Progenitor cell of endocrine pancreas (in vitro differentiated cells): ENCODE data around the gene HOXB6. TPM values are rescaled to one million over a fixed set of nuclear protein-coding genes. Genes with fewer than 3 reads are reported as not detected.

Experiments
- DNase-seq: peaks from one replicate; pipeline ENCODE4 v3.0.0; 2021; ENCODE audit warnings: low spot score; ENCODE audit not compliant: unreplicated experiment
- H3K27ac Mint-ChIP-seq: 2 replicates; pipeline ENCODE4 v1.8.0; 2021; ENCODE audit warnings: mild to moderate bottlenecking, moderate library complexity, mixed read lengths
- H3K27me3 Mint-ChIP-seq: 2 replicates; pipeline ENCODE4 v1.8.0; 2021; ENCODE audit warnings: mixed read lengths
- H3K36me3 Mint-ChIP-seq: 2 replicates; pipeline ENCODE4 v1.8.0; 2022; ENCODE audit warnings: mixed read lengths; ENCODE audit not compliant: insufficient read depth
- H3K4me1 Mint-ChIP-seq: 2 replicates; pipeline ENCODE4 v1.8.0; 2021; ENCODE audit warnings: low read depth, mixed read lengths
- H3K4me3 Mint-ChIP-seq: 2 replicates; pipeline ENCODE4 v1.8.0; 2021; ENCODE audit warnings: low read depth, mild to moderate bottlenecking, moderate library complexity, mixed read lengths
- H3K9me3 Mint-ChIP-seq: 2 replicates; pipeline ENCODE4 v1.8.0; 2021; ENCODE audit warnings: low read depth, mixed read lengths
- CTCF ChIP-seq: fragments of 200-600 bp; sonication (generic); IDR thresholded peaks from one replicate; pipeline ENCODE4 v1.5.0; 2021; ENCODE audit warnings: antibody characterized with exemption, mild to moderate bottlenecking; ENCODE audit not compliant: unreplicated experiment
- total RNA-seq: library from RNA; stranded (reverse); gene quantifications from 2 replicates; pipeline ENCODE4 v1.2.1, GENCODE V29; 2021

Gene HOXB6
- total RNA-seq, 1 donor from 2014 or later, result 0.96 TPM

GRCh38 chr17:48549281-48549630, 55.5 kb downstream of the HOXB6 start:
- Mint-ChIP-seq H3K27me3 (peaks cover 90% of the 10 kb centered on the region), H3K36me3 (peaks cover 10% of the 10 kb centered on the region), H3K27ac (peak overlapping the region; percentile 47), H3K9me3 (no peaks in the 10 kb centered on the region), H3K4me1 (peaks cover 40% of the 10 kb centered on the region), H3K4me3 (no peak overlapping the region)
- no peak for TF ChIP-seq CTCF
- DNase-seq, result no peak

- no peak overlapping the region for H3K27ac Mint-ChIP-seq
- H3K9me3 Mint-ChIP-seq, result no peaks in the 10 kb centered on the region
- no peak for TF ChIP-seq CTCF
- H3K36me3 Mint-ChIP-seq, result peaks cover 10% of the 10 kb centered on the region
- DNase-seq, result no peak
- no peak overlapping the region for H3K4me3 Mint-ChIP-seq
- H3K4me1 Mint-ChIP-seq, result peaks cover 39% of the 10 kb centered on the region
- H3K27me3 Mint-ChIP-seq, result peaks cover 89% of the 10 kb centered on the region
These were observed 56.1 kb downstream of the HOXB6 start for GRCh38 chr17:48548523-48549280.

- H3K36me3 Mint-ChIP-seq, result peaks cover 9% of the 10 kb centered on the region
- TF ChIP-seq CTCF, result no peak
- peaks cover 36% of the 10 kb centered on the region for H3K4me1 Mint-ChIP-seq
- H3K4me3 Mint-ChIP-seq, result peak overlapping the region; percentile 14
- DNase-seq, result no peak
- peaks cover 86% of the 10 kb centered on the region for H3K27me3 Mint-ChIP-seq
- H3K27ac Mint-ChIP-seq, result peak overlapping the region; percentile 4
- H3K9me3 Mint-ChIP-seq, result no peaks in the 10 kb centered on the region
These were observed 56.8 kb downstream of the HOXB6 start for GRCh38 chr17:48547808-48548522.

DNA sequence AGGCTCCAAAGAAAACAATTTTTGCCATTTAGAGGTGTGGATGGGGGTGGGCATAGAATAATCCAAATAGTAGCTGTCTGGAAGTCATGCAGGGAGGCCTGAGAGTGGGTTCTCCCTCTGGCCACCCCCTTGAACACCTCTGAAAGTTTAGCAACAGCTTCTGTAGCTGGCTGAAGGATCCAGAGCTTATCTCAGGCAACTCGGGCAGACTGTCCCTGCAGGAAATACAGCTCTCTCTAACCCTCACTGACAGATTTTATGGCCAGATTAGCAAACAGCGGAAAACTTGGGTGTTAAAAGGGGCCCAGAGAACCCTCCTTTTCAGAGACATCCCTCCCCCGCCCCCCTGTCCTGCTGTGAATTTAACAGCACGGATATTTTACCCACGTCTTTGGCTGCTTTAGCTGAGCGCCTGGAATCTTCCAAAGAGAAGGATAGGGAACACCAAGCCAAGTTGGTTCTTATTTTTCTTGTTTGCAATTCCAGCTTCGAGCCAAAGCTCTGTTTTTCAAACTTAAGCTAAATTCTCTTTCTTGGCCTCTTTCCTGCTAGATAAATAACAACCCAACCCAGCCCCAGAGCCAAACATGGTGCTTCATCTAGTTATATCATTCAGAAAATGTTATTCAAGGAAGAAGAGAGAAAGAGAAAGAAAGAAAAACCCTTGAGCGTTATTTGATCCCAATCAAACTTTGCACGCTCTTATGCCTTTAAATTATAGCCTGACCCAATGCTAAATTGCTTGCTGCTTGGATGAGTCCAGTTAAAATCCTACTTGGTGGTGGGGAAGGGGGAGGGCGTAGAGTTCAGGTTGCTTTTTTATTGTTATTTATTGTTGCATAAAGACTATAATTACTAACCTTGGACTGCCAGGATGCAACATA, 57.6 kb downstream of the HOXB6 start:
- Mint-ChIP-seq H3K4me1 (peaks cover 38% of the 10 kb centered on the region), H3K27me3 (peaks cover 87% of the 10 kb centered on the region), H3K36me3 (peaks cover 10% of the 10 kb centered on the region), H3K4me3 (peak overlapping the region; percentile 35), H3K9me3 (no peaks in the 10 kb centered on the region), H3K27ac (peak overlapping the region; percentile 31)
- no peak for DNase-seq
- TF ChIP-seq CTCF, result no peak
